ENCODE results near the gene ANKRD62.

Gene ANKRD62

DNA sequence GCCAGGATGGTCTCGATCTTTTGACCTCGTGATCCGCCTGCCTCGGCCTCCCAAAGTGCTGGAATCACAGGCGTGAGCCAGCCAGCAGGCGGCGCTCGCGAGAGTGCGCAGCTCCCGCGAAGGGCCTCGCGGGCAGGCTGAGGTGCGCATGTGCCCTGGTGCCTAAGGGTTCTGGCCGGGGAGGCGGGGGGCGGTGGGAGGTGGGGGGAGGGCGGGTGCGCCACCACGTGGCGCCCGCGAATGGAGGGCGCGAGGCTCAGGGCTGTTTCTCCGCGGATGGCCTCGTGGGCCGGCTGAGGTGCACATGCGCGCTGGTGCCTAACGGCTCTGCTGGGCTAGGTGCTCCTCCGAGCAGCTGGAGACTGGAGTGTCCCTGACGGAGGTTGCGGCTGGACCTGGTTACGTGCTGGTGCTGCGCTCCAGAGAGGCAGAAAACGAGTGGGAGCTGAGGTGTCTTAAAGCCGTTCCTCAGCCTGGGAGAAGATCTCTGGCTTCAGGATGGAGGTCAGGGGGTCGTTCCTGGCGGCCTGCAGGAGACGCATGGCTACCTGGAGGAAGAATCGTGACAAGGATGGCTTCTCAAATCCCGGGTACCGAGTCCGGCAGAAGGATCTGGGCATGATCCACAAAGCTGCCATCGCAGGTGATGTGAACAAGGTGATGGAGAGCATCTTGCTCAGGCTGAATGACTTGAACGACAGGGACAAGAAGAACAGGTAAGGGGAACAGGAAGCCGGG lies at the start of gene ANKRD62:
TSS of gene ANKRD62 (plus strand) at position 324 of the 738 bp plus-strand sequence. CDS start at position 499, 175 bp downstream.
- no peak for DNase-seq (ENCODE audit: low read depth)
- TF ChIP-seq, protein P1, sequence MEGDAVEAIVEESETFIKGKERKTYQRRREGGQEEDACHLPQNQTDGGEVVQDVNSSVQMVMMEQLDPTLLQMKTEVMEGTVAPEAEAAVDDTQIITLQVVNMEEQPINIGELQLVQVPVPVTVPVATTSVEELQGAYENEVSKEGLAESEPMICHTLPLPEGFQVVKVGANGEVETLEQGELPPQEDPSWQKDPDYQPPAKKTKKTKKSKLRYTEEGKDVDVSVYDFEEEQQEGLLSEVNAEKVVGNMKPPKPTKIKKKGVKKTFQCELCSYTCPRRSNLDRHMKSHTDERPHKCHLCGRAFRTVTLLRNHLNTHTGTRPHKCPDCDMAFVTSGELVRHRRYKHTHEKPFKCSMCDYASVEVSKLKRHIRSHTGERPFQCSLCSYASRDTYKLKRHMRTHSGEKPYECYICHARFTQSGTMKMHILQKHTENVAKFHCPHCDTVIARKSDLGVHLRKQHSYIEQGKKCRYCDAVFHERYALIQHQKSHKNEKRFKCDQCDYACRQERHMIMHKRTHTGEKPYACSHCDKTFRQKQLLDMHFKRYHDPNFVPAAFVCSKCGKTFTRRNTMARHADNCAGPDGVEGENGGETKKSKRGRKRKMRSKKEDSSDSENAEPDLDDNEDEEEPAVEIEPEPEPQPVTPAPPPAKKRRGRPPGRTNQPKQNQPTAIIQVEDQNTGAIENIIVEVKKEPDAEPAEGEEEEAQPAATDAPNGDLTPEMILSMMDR (IDR thresholded peaks at IDR 0.05; ENCODE audit: control insufficient read depth, extremely low read depth, insufficient read depth): no peak
- H3K4me3 ChIP-seq (ENCODE audit: low read depth, low read length): no peak within 1 kb of the TSS

GRCh38 chr18:12044591-12044990 lies 49.1 kb upstream of the ANKRD62 start:
- no peak for DNase-seq (ENCODE audit: low read depth)
- TF ChIP-seq, protein P1 (IDR thresholded peaks at IDR 0.05; ENCODE audit: control insufficient read depth, extremely low read depth, insufficient read depth): no peak
- no peak overlapping the region for H3K4me3 ChIP-seq (ENCODE audit: low read depth, low read length)

DNA sequence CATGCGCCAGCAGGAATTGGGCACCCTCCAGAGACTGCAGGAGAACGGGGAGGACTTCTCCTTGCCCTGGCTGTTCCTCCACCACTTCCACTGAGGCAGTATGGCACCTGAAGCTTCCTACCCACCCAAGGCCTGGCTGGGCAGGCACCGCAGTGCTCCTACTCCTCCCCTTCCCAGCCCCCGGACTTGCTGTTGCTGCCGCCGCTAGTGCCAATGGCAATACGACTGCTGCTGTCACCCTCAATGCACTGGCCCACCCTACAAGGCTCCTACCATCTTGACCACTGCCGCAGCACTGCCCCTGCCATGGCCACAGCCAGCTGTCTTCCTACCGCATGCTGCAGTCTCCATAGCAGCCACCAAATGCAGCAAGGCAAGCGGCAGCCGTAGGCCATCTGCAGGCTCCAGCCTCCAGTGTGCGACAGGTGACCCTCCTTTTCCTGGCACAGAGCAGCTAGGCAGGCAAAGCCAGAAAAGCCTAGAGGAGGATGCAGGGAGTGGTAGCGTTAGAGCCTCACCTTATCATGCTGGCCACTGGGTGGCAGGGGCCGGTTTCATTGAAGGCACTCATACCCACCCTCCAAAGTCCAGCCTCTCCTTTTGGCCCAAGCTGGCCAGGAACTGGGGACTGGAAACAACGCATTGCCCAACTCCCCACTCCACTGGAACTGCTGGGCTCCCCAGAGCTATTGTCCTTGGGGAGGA lies 47.4 kb upstream of the ANKRD62 start:
- no peak for DNase-seq (ENCODE audit: low read depth)
- no peak overlapping the region for H3K4me3 ChIP-seq (ENCODE audit: low read depth, low read length)
- TF ChIP-seq, protein P1 (IDR thresholded peaks at IDR 0.05; ENCODE audit: control insufficient read depth, extremely low read depth, insufficient read depth): no peak

DNA sequence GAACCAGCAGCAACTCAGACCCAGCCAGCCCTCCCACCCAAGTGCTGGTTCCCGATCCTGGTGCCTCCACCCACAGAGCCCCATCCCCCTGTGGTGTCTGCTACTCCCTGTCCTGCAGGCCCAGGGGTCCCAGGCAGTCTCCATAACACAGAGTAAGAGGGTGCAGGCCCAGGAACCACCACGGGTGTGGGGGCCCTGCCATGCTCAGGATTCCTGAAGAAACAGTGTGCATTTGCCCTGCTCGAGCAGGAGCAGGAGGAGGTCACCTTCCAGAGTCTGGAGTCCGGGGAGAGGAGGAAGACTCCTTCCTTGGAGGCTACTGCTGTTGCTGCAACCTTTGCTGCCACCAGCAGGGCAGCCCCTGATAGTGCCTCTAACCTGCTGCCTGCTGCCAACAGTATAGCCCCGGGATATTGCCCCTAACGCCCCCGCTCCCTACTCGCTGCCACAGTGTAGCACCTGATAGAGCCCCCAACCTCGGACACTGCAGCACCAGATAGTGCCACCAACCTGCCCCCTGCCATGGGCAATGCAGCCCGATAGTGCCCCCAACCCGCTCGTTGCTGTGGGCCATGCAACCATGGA lies 46.8 kb upstream of the ANKRD62 start:
- TF ChIP-seq, protein P1 (IDR thresholded peaks at IDR 0.05; ENCODE audit: control insufficient read depth, extremely low read depth, insufficient read depth): no peak
- no peak overlapping the region for H3K4me3 ChIP-seq (ENCODE audit: low read depth, low read length)
- DNase-seq (ENCODE audit: low read depth): no peak

DNA sequence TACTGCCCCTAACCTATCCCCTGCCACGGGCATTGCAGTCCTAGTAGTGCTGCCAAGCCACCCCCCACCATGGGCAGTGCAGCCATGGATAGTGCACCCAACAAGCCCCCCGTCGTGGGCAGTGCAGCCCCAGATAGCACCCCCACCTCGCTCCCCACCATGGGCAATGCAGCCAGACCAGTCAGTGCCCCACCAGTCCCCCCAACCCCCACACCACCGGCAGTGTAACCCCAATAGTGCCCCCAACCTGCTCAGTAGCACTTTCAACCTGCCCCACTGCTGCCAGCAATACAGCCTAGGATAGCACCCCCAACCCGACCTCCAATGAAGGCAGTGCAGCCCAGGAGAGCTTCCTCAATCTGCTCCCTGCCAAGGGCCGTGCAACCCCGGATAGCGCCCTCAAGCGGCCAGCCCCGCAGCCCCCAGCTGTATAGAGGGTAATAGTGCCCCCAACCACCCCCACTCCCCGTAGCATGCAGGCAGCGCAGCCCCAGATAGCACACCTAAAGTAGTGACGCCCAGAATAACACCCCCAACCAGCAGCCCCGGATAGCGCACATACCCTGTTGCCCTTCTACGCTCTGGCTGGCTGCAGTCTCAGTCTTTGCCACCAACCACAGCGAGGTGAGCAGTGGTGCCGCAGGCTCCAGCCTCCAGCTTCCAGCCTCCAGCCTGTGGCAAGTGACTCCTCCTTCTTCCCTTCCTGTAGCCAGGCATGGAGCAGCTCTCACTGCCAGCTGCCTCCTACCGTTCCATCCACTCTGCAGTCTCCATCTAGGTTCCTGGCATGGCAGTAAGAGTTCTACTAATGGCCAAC lies 45.4 kb upstream of the ANKRD62 start:
- no peak for DNase-seq (ENCODE audit: low read depth)
- TF ChIP-seq, protein P1 (IDR thresholded peaks at IDR 0.05; ENCODE audit: control insufficient read depth, extremely low read depth, insufficient read depth): no peak
- no peak overlapping the region for H3K4me3 ChIP-seq (ENCODE audit: low read depth, low read length)

DNA sequence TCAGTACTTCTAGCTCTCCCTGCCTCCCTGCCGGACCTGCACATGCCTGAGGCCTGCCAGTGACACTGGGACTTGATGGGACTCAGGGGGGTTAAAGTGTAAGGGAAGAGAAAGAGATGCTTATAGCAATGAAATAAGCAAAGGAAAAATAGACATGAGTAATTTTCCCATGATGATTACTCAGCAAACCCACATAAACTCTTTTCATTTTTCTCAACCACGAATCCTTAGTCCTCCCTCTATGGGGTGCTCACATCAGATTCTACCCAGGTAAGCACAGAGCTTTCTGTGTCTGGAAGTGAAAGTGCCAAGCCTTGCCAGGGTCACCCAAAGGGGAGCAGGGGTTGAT lies 44.8 kb upstream of the ANKRD62 start:
- DNase-seq (ENCODE audit: low read depth): no peak
- TF ChIP-seq, protein P1 (IDR thresholded peaks at IDR 0.05; ENCODE audit: control insufficient read depth, extremely low read depth, insufficient read depth): no peak
- no peak overlapping the region for H3K4me3 ChIP-seq (ENCODE audit: low read depth, low read length)

All from LNCaP clone FGC (cell line).